ENCODE measurements around the gene SCP2D1. TPM values are rescaled to one million over a fixed set of nuclear protein-coding genes. Genes with fewer than 3 reads are reported as not detected.

The SCP2D1 gene
- not detected in 2 replicates for total RNA-seq
- polyA plus RNA-seq: not detected in 2 replicates

GRCh38 chr20:18813483-18813882 is at the start of gene SCP2D1:
TSS of gene SCP2D1 (plus strand) at chr20:18813783. CDS start at chr20:18813816, 33 bp downstream.
- no peaks in the 10 kb centered on the region for H3K4me1 ChIP-seq (ENCODE audit: low read depth)
- no peak within 1 kb of the TSS for H3K4me3 ChIP-seq
- H3K27ac ChIP-seq: no peak within 1 kb of the TSS
- no peak for DNase-seq (ENCODE audit: low read depth in 1 of 2, low spot score in 1 of 2)
- no peaks in the 10 kb centered on the region for H3K27me3 ChIP-seq
- H3K9me3 ChIP-seq (ENCODE audit: low read depth): no peaks in the 10 kb centered on the region
- TF ChIP-seq CTCF (IDR thresholded peaks at IDR 0.05; ENCODE audit: low read depth, low read length): no peak
- no peaks in the 10 kb centered on the region for H3K36me3 ChIP-seq

GRCh38 chr20:18767676-18768075 is 45.9 kb upstream of the SCP2D1 start:
- no peak for DNase-seq (ENCODE audit: low read depth in 1 of 2, low spot score in 1 of 2)
- H3K27me3 ChIP-seq: no peaks in the 10 kb centered on the region
- TF ChIP-seq CTCF (IDR thresholded peaks at IDR 0.05; ENCODE audit: low read depth, low read length): no peak
- no peaks in the 10 kb centered on the region for H3K9me3 ChIP-seq (ENCODE audit: low read depth)
- H3K4me3 ChIP-seq: no peak overlapping the region
- H3K27ac ChIP-seq: no peak overlapping the region
- H3K4me1 ChIP-seq (ENCODE audit: low read depth): no peaks in the 10 kb centered on the region
- no peaks in the 10 kb centered on the region for H3K36me3 ChIP-seq

GRCh38 chr20:18773566-18773965 is 40.0 kb upstream of the SCP2D1 start:
- Histone ChIP-seq H3K27ac (no peak overlapping the region), H3K4me3 (no peak overlapping the region), H3K4me1 (ENCODE audit: low read depth) (no peaks in the 10 kb centered on the region), H3K36me3 (no peaks in the 10 kb centered on the region), H3K9me3 (ENCODE audit: low read depth) (no peaks in the 10 kb centered on the region), H3K27me3 (no peaks in the 10 kb centered on the region)
- TF ChIP-seq CTCF (IDR thresholded peaks at IDR 0.05; ENCODE audit: low read depth, low read length): no peak
- no peak for DNase-seq (ENCODE audit: low read depth in 1 of 2, low spot score in 1 of 2)

GRCh38 chr20:18774207-18774606 is 39.4 kb upstream of the SCP2D1 start:
- no peak for TF ChIP-seq CTCF (IDR thresholded peaks at IDR 0.05; ENCODE audit: low read depth, low read length)
- Histone ChIP-seq H3K36me3 (no peaks in the 10 kb centered on the region), H3K9me3 (ENCODE audit: low read depth) (no peaks in the 10 kb centered on the region)

GRCh38 chr20:18775633-18776032 is 38.0 kb upstream of the SCP2D1 start:
- no peaks in the 10 kb centered on the region for H3K9me3 ChIP-seq (ENCODE audit: low read depth)
- no peak overlapping the region for H3K27ac ChIP-seq
- TF ChIP-seq CTCF (IDR thresholded peaks at IDR 0.05; ENCODE audit: low read depth, low read length): no peak
- H3K36me3 ChIP-seq: no peaks in the 10 kb centered on the region
- no peaks in the 10 kb centered on the region for H3K4me1 ChIP-seq (ENCODE audit: low read depth)
- no peak overlapping the region for H3K4me3 ChIP-seq
- H3K27me3 ChIP-seq: no peaks in the 10 kb centered on the region
- no peak for DNase-seq (ENCODE audit: low read depth in 1 of 2, low spot score in 1 of 2)

More at GRCh38 chr20:18774207-18774606, 39.4 kb upstream of the SCP2D1 start:
- Histone ChIP-seq H3K4me1 (ENCODE audit: low read depth) (no peaks in the 10 kb centered on the region), H3K27ac (no peak overlapping the region), H3K27me3 (no peaks in the 10 kb centered on the region), H3K4me3 (no peak overlapping the region)
- no peak for DNase-seq (ENCODE audit: low read depth in 1 of 2, low spot score in 1 of 2)
